Erythroblast (primary cell): ENCODE data around the gene HNRNPD.

Source experiments
- GATA1 ChIP-seq: IDR thresholded peaks from 2 replicates; pipeline ENCODE4 v1.6.1; 2011; ENCODE audit warnings: low read depth, mild to moderate bottlenecking, control low read depth, low read length, moderate library complexity
- POLR2A ChIP-seq: IDR thresholded peaks from 2 replicates; pipeline ENCODE4 v1.6.1; 2011; ENCODE audit warnings: mild to moderate bottlenecking, low read length

DNA sequence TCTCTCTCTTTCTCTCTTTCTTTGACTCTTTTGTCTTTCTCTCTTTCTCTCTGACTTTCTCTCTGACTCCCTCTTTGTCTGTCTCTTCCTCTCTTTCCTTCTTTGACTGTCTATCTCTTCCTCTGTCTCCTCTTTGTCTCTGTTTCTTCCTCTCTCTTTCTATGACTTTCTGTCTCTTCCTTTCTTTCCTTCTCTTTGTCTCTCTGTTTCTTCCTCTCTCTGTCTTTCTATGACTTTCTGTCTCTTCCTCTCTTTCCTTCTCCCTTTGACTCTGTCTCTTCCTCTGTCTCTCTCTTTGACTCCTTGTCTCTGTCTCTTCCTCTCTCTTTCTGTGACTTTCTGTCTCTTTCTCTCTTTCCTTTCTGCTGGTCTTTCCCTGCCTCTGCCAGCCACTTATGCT, 38.7 kb downstream of the HNRNPD start:
- TF ChIP-seq POLR2A (no peak), GATA1 (no peak)
